ENCODE measurements around the gene CDKAL1.
A peak's percentile ranks its signal among the peaks of the same experiment; 100 is the strongest.
"Not testable (repeated sequence)": the region's sequence is repeated elsewhere in the genome, so short reads cannot be mapped to it uniquely, and the experiment has no call there.

CDKAL1 gene

GRCh38 chr6:20511852-20512251, 22.4 kb upstream of the CDKAL1 start:
- H3K18ac ChIP-seq (ENCODE audit: low read depth in 1 of 2, low read length in 2 of 2) = no peak overlapping the region

GRCh38 chr6:20525208-20525607, 9.0 kb upstream of the CDKAL1 start:
- H4K91ac ChIP-seq (ENCODE audit: low read length); H3K4me1 ChIP-seq (ENCODE audit: control insufficient read depth, insufficient read depth, low read depth, low read length); H2BK15ac ChIP-seq (ENCODE audit: low read depth, poor library complexity, severe bottlenecking); H3K4me3 ChIP-seq (ENCODE audit: insufficient read depth in 1 of 2, low read depth in 1 of 2, low read length in 2 of 2); H3K27me3 ChIP-seq (ENCODE audit: control insufficient read depth in 1 of 2, insufficient read depth in 1 of 2, low read length in 2 of 2); H2BK5ac ChIP-seq (ENCODE audit: low read depth, low read length, poor library complexity, severe bottlenecking); H4K8ac ChIP-seq (ENCODE audit: low read length); H2AK5ac ChIP-seq (ENCODE audit: low read length, severe bottlenecking); H3K4ac ChIP-seq (ENCODE audit: low read depth in 1 of 2, low read length in 2 of 2); H3K36me3 ChIP-seq (ENCODE audit: control insufficient read depth in 1 of 2, insufficient read depth in 2 of 2, low read depth in 1 of 2, low read length in 2 of 2); H2AFZ ChIP-seq (ENCODE audit: low read depth, low read length); H3K9ac ChIP-seq (ENCODE audit: low read length); H3K27ac ChIP-seq (ENCODE audit: low read length, poor library complexity, severe bottlenecking); H3K79me1 ChIP-seq (replicated peaks; ENCODE audit: low read length, poor library complexity, severe bottlenecking); H3K9me3 ChIP-seq (ENCODE audit: control insufficient read depth, low read length); DNase-seq; H3K14ac ChIP-seq (ENCODE audit: low read length in 2 of 2); H2BK12ac ChIP-seq (ENCODE audit: low read length in 2 of 2); H3K23ac ChIP-seq (ENCODE audit: low read length in 2 of 2); H3K18ac ChIP-seq (ENCODE audit: low read depth in 1 of 2, low read length in 2 of 2); H3K4me2 ChIP-seq (ENCODE audit: low read length, poor library complexity, severe bottlenecking); H2BK120ac ChIP-seq (ENCODE audit: low read depth, low read length): not testable (repeated sequence)
- WGBS = 80% methylated on average over 2 of the region's 3 CpGs

More at GRCh38 chr6:20511852-20512251, 22.4 kb upstream of the CDKAL1 start:
- no peak overlapping the region for H3K4me2 ChIP-seq (ENCODE audit: low read length, poor library complexity, severe bottlenecking)
- H2BK15ac ChIP-seq (ENCODE audit: low read depth, poor library complexity, severe bottlenecking) = no peak overlapping the region
- H2BK120ac ChIP-seq (ENCODE audit: low read depth, low read length) = no peak overlapping the region
- no peak overlapping the region for H2BK12ac ChIP-seq (ENCODE audit: low read length in 2 of 2)
- H3K9me3 ChIP-seq (ENCODE audit: control insufficient read depth, low read length) = no peaks in the 10 kb centered on the region
- WGBS = 88% methylated on average over 2 of the region's 2 CpGs
- no peak overlapping the region for H3K9ac ChIP-seq (ENCODE audit: low read length)
- no peak overlapping the region for H3K4me3 ChIP-seq (ENCODE audit: insufficient read depth in 1 of 2, low read depth in 1 of 2, low read length in 2 of 2)
- no peak overlapping the region for H3K23ac ChIP-seq (ENCODE audit: low read length in 2 of 2)
- peaks cover 1% of the 10 kb centered on the region for H3K4me1 ChIP-seq (ENCODE audit: control insufficient read depth, insufficient read depth, low read depth, low read length)
- H3K27ac ChIP-seq (ENCODE audit: low read length, poor library complexity, severe bottlenecking) = no peak overlapping the region
- H3K27me3 ChIP-seq (ENCODE audit: control insufficient read depth in 1 of 2, insufficient read depth in 1 of 2, low read length in 2 of 2) = no peaks in the 10 kb centered on the region
- H2AFZ ChIP-seq (ENCODE audit: low read depth, low read length) = no peak overlapping the region
- H3K36me3 ChIP-seq (ENCODE audit: control insufficient read depth in 1 of 2, insufficient read depth in 2 of 2, low read depth in 1 of 2, low read length in 2 of 2) = no peaks in the 10 kb centered on the region
- no peak overlapping the region for H3K14ac ChIP-seq (ENCODE audit: low read length in 2 of 2)
- H3K4ac ChIP-seq (ENCODE audit: low read depth in 1 of 2, low read length in 2 of 2) = no peak overlapping the region
- no peak overlapping the region for H2AK5ac ChIP-seq (ENCODE audit: low read length, severe bottlenecking)
- H2BK5ac ChIP-seq (ENCODE audit: low read depth, low read length, poor library complexity, severe bottlenecking) = no peak overlapping the region
- H4K91ac ChIP-seq (ENCODE audit: low read length) = no peak overlapping the region
- H4K8ac ChIP-seq (ENCODE audit: low read length) = no peak overlapping the region
- no peaks in the 10 kb centered on the region for H3K79me1 ChIP-seq (replicated peaks; ENCODE audit: low read length, poor library complexity, severe bottlenecking)
- no peak for DNase-seq

GRCh38 chr6:20529086-20529448, 5.2 kb upstream of the CDKAL1 start:
- not testable (repeated sequence) for H3K27ac ChIP-seq (ENCODE audit: low read length, poor library complexity, severe bottlenecking); H2BK5ac ChIP-seq (ENCODE audit: low read depth, low read length, poor library complexity, severe bottlenecking); H2BK15ac ChIP-seq (ENCODE audit: low read depth, poor library complexity, severe bottlenecking); H3K4me3 ChIP-seq (ENCODE audit: insufficient read depth in 1 of 2, low read depth in 1 of 2, low read length in 2 of 2); H2BK12ac ChIP-seq (ENCODE audit: low read length in 2 of 2); H3K14ac ChIP-seq (ENCODE audit: low read length in 2 of 2); H3K23ac ChIP-seq (ENCODE audit: low read length in 2 of 2); H4K8ac ChIP-seq (ENCODE audit: low read length); H3K36me3 ChIP-seq (ENCODE audit: control insufficient read depth in 1 of 2, insufficient read depth in 2 of 2, low read depth in 1 of 2, low read length in 2 of 2); H2BK120ac ChIP-seq (ENCODE audit: low read depth, low read length); H4K91ac ChIP-seq (ENCODE audit: low read length); H3K4ac ChIP-seq (ENCODE audit: low read depth in 1 of 2, low read length in 2 of 2); H3K27me3 ChIP-seq (ENCODE audit: control insufficient read depth in 1 of 2, insufficient read depth in 1 of 2, low read length in 2 of 2); H3K79me1 ChIP-seq (replicated peaks; ENCODE audit: low read length, poor library complexity, severe bottlenecking); H3K9me3 ChIP-seq (ENCODE audit: control insufficient read depth, low read length); H3K9ac ChIP-seq (ENCODE audit: low read length); H2AFZ ChIP-seq (ENCODE audit: low read depth, low read length); H3K4me2 ChIP-seq (ENCODE audit: low read length, poor library complexity, severe bottlenecking); H3K4me1 ChIP-seq (ENCODE audit: control insufficient read depth, insufficient read depth, low read depth, low read length); H3K18ac ChIP-seq (ENCODE audit: low read depth in 1 of 2, low read length in 2 of 2); H2AK5ac ChIP-seq (ENCODE audit: low read length, severe bottlenecking)
- 45% methylated on average over 3 of the region's 5 CpGs for WGBS
- peak; percentile 64 for DNase-seq

GRCh38 chr6:20532881-20533280, 1.4 kb upstream of the CDKAL1 start:
- H2AK5ac ChIP-seq (ENCODE audit: low read length, severe bottlenecking) = no peak overlapping the region
- H2BK5ac ChIP-seq (ENCODE audit: low read depth, low read length, poor library complexity, severe bottlenecking) = no peak overlapping the region
- no peaks in the 10 kb centered on the region for H3K27me3 ChIP-seq (ENCODE audit: control insufficient read depth in 1 of 2, insufficient read depth in 1 of 2, low read length in 2 of 2)
- H4K8ac ChIP-seq (ENCODE audit: low read length) = no peak overlapping the region
- no peak overlapping the region for H3K27ac ChIP-seq (ENCODE audit: low read length, poor library complexity, severe bottlenecking)
- H3K4ac ChIP-seq (ENCODE audit: low read depth in 1 of 2, low read length in 2 of 2) = no peak overlapping the region
- H2BK120ac ChIP-seq (ENCODE audit: low read depth, low read length) = no peak overlapping the region
- H2BK15ac ChIP-seq (ENCODE audit: low read depth, poor library complexity, severe bottlenecking) = no peak overlapping the region
- 100% methylated on average over 1 of the region's 1 CpG for WGBS
- peaks cover 5% of the 10 kb centered on the region for H3K4me1 ChIP-seq (ENCODE audit: control insufficient read depth, insufficient read depth, low read depth, low read length)
- no peak for DNase-seq
- H3K9me3 ChIP-seq (ENCODE audit: control insufficient read depth, low read length) = no peaks in the 10 kb centered on the region
- no peak overlapping the region for H3K4me2 ChIP-seq (ENCODE audit: low read length, poor library complexity, severe bottlenecking)
- H4K91ac ChIP-seq (ENCODE audit: low read length) = no peak overlapping the region
- no peak overlapping the region for H3K4me3 ChIP-seq (ENCODE audit: insufficient read depth in 1 of 2, low read depth in 1 of 2, low read length in 2 of 2)
- H3K79me1 ChIP-seq (replicated peaks; ENCODE audit: low read length, poor library complexity, severe bottlenecking) = peaks cover 15% of the 10 kb centered on the region
- H3K23ac ChIP-seq (ENCODE audit: low read length in 2 of 2) = no peak overlapping the region
- no peaks in the 10 kb centered on the region for H3K36me3 ChIP-seq (ENCODE audit: control insufficient read depth in 1 of 2, insufficient read depth in 2 of 2, low read depth in 1 of 2, low read length in 2 of 2)
- no peak overlapping the region for H3K18ac ChIP-seq (ENCODE audit: low read depth in 1 of 2, low read length in 2 of 2)
- H3K14ac ChIP-seq (ENCODE audit: low read length in 2 of 2) = no peak overlapping the region
- H2AFZ ChIP-seq (ENCODE audit: low read depth, low read length) = no peak overlapping the region
- H2BK12ac ChIP-seq (ENCODE audit: low read length in 2 of 2) = no peak overlapping the region
- no peak overlapping the region for H3K9ac ChIP-seq (ENCODE audit: low read length)

Data from mesenchymal stem cell (in vitro differentiated cells and primary cell).